ENCODE data around the gene TOR1AIP2. TPM values are rescaled to one million over a fixed set of nuclear protein-coding genes. Genes with fewer than 3 reads are reported as not detected.

TOR1AIP2 gene
- total RNA-seq, 2 experiments from 2014 or later: 71.6 to 72.7 TPM

DNA sequence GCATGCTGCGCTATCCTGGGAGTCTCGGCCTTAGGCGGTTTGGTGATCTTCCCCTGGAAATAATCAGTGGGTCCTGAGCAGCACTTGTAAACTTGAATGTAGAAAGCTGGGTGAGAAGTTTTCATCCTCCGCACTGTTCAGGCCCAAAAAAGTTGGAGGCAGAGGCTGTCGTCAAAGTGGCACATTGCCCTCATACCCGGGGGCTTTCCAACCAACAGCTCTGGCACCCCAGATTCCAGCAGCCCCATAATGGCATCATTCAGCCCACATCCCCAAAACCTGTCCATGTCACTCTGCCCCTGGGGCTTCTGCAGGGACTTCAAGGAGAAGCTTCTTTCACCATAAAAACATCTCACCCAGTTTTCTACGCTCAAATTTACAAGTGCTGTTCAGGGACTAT, 59.3 kb downstream of the TOR1AIP2 start:
- no peak for ATAC-seq (ENCODE audit: poor library complexity)
- no peaks in the 10 kb centered on the region for H3K27me3 Mint-ChIP-seq
- H3K4me1 Mint-ChIP-seq (ENCODE audit: low read depth): peaks cover 18% of the 10 kb centered on the region
- H3K27me3 ChIP-seq (ENCODE audit: control insufficient read depth in 1 of 2, insufficient read depth in 2 of 2, low read length in 2 of 2): no peaks in the 10 kb centered on the region
- H3K36me3 ChIP-seq (ENCODE audit: insufficient read depth, low read length): no peaks in the 10 kb centered on the region
- intact Hi-C loops (cut with DNase I, micrococcal nuclease): loop anchor here (10.0 kb wide), 5 partner anchors 57 to 1283 kb away; partner anchors contain the start of genes AXDND1 (in 1 of the 2) and TOR1AIP2 (in 1 of the 2)
- no peak overlapping the region for H3K4me3 ChIP-seq (ENCODE audit: low read length)
- H3K9me3 ChIP-seq (ENCODE audit: control insufficient read depth in 1 of 2, insufficient read depth in 1 of 2, low read length in 2 of 2): no peaks in the 10 kb centered on the region
- H3K27ac Mint-ChIP-seq: no peak overlapping the region
- POLR2A ChIA-PET: interaction anchor here (2.0 kb wide), 1 partner anchor 14 kb away, joined by 6 read pairs; no protein-coding TSS in a partner anchor
- H3K27ac ChIP-seq (ENCODE audit: low read depth in 1 of 2, low read length in 2 of 2): no peak overlapping the region
- no peak overlapping the region for H3K4me3 Mint-ChIP-seq
- no peaks in the 10 kb centered on the region for H3K9me3 Mint-ChIP-seq
- no peak for DNase-seq
- CTCF ChIA-PET: interaction anchor here (1.7 to 2.2 kb wide), 2 partner anchors 9 to 112 kb away, joined by 5 to 9 read pairs; no protein-coding TSS in a partner anchor
- peaks cover 4% of the 10 kb centered on the region for H3K36me3 Mint-ChIP-seq (ENCODE audit: low read depth)
- H3K4me1 ChIP-seq (ENCODE audit: insufficient read depth, low read length): peaks cover 21% of the 10 kb centered on the region
- TF ChIP-seq, protein P1, sequence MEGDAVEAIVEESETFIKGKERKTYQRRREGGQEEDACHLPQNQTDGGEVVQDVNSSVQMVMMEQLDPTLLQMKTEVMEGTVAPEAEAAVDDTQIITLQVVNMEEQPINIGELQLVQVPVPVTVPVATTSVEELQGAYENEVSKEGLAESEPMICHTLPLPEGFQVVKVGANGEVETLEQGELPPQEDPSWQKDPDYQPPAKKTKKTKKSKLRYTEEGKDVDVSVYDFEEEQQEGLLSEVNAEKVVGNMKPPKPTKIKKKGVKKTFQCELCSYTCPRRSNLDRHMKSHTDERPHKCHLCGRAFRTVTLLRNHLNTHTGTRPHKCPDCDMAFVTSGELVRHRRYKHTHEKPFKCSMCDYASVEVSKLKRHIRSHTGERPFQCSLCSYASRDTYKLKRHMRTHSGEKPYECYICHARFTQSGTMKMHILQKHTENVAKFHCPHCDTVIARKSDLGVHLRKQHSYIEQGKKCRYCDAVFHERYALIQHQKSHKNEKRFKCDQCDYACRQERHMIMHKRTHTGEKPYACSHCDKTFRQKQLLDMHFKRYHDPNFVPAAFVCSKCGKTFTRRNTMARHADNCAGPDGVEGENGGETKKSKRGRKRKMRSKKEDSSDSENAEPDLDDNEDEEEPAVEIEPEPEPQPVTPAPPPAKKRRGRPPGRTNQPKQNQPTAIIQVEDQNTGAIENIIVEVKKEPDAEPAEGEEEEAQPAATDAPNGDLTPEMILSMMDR (IDR thresholded peaks at IDR 0.05): no peak

DNA sequence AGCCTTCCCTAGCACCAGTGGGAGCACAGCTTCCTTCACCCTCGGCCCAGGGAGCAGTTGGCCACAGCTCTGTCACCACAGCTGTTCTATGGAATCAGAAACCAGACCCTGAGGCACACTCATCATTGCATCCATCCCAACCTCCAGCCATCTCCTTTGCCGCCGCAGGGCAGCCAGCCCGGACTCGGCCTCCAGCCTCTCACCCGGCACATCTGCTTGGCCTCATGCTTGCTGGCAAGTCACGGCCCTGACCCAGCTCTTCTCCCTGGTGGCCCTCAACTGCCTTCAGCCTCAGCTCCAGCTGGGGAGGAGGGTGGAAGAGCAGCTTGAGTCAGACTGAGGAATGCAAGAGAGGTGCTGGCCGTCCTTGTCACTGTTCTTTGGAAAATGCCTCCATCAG, 59.8 kb downstream of the TOR1AIP2 start:
- Histone ChIP-seq H3K4me1 (ENCODE audit: insufficient read depth, low read length) (peaks cover 21% of the 10 kb centered on the region), H3K36me3 (ENCODE audit: insufficient read depth, low read length) (no peaks in the 10 kb centered on the region), H3K9me3 (ENCODE audit: control insufficient read depth in 1 of 2, insufficient read depth in 1 of 2, low read length in 2 of 2) (no peaks in the 10 kb centered on the region), H3K27ac (ENCODE audit: low read depth in 1 of 2, low read length in 2 of 2) (no peak overlapping the region), H3K4me3 (ENCODE audit: low read length) (no peak overlapping the region), H3K27me3 (ENCODE audit: control insufficient read depth in 1 of 2, insufficient read depth in 2 of 2, low read length in 2 of 2) (no peaks in the 10 kb centered on the region)
- POLR2A ChIA-PET: interaction anchor here (2.0 kb wide), 1 partner anchor 14 kb away, joined by 6 read pairs; no protein-coding TSS in a partner anchor
- ATAC-seq (ENCODE audit: poor library complexity) (no peak), DNase-seq (no peak)
- intact Hi-C loops (cut with DNase I, micrococcal nuclease): loop anchor here (10.0 kb wide), 5 partner anchors 57 to 1283 kb away; partner anchors contain the start of genes AXDND1 (in 1 of the 2) and TOR1AIP2 (in 1 of the 2)
- no peaks in the 10 kb centered on the region for H3K27me3 Mint-ChIP-seq
- peaks cover 18% of the 10 kb centered on the region for H3K4me1 Mint-ChIP-seq (ENCODE audit: low read depth)
- TF ChIP-seq, protein P1 (IDR thresholded peaks at IDR 0.05): no peak
- H3K36me3 Mint-ChIP-seq (ENCODE audit: low read depth): peaks cover 4% of the 10 kb centered on the region
- no peaks in the 10 kb centered on the region for H3K9me3 Mint-ChIP-seq
- H3K27ac Mint-ChIP-seq: no peak overlapping the region
- CTCF ChIA-PET: interaction anchor here (1.7 to 2.2 kb wide), 2 partner anchors 8 to 111 kb away, joined by 5 to 9 read pairs; no protein-coding TSS in a partner anchor
- no peak overlapping the region for H3K4me3 Mint-ChIP-seq

DNA sequence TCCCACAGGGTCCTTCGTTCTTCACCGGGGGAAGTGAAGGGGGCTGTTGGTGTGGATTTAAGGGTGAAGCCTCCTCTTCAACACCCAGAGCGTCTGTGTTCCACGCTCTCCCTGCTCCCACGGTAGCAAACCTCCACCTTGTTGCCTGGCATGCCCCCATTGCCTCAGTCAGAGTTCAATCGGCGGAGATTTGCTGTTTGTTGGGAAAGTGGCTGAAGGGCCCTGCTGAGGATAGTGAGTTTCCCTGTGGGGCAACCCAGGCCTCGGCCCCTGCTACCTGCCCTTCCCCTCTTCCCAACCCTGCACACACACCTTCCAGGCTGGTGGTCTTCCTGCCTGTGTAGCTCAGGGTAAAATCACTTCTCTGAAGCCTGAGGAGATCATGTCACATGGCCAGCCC, 60.5 kb downstream of the TOR1AIP2 start:
- no peak for ATAC-seq (ENCODE audit: poor library complexity)

More for the DNA sequence above, 60.5 kb downstream of the TOR1AIP2 start:
- Mint-ChIP-seq H3K9me3 (no peaks in the 10 kb centered on the region), H3K27me3 (no peaks in the 10 kb centered on the region), H3K27ac (no peak overlapping the region), H3K36me3 (ENCODE audit: low read depth) (peaks cover 4% of the 10 kb centered on the region), H3K4me1 (ENCODE audit: low read depth) (peaks cover 18% of the 10 kb centered on the region), H3K4me3 (no peak overlapping the region)
- peaks cover 21% of the 10 kb centered on the region for H3K4me1 ChIP-seq (ENCODE audit: insufficient read depth, low read length)
- TF ChIP-seq, protein P1 (IDR thresholded peaks at IDR 0.05): no peak
- ChIA-PET CTCF (no interaction called here), POLR2A (interaction anchor here (3.1 kb wide), 1 partner anchor 65 kb away, joined by 52 read pairs; the partner anchor contains the start of gene TOR1AIP1)
- no peaks in the 10 kb centered on the region for H3K27me3 ChIP-seq (ENCODE audit: control insufficient read depth in 1 of 2, insufficient read depth in 2 of 2, low read length in 2 of 2)
- no peak overlapping the region for H3K27ac ChIP-seq (ENCODE audit: low read depth in 1 of 2, low read length in 2 of 2)
- intact Hi-C loops (cut with DNase I, micrococcal nuclease): loop anchor here (10.0 kb wide), 5 partner anchors 58 to 1282 kb away; partner anchors contain the start of genes AXDND1 (in 1 of the 2) and TOR1AIP2 (in 1 of the 2)
- H3K9me3 ChIP-seq (ENCODE audit: control insufficient read depth in 1 of 2, insufficient read depth in 1 of 2, low read length in 2 of 2): no peaks in the 10 kb centered on the region
- H3K4me3 ChIP-seq (ENCODE audit: low read length): no peak overlapping the region
- no peak for DNase-seq
- H3K36me3 ChIP-seq (ENCODE audit: insufficient read depth, low read length): no peaks in the 10 kb centered on the region

All from CD4-positive, alpha-beta T cell (primary cell).